CD4-positive, CD25-positive, alpha-beta regulatory T cell (primary cell): ENCODE data around the gene STIP1. TPM values are rescaled to one million over a fixed set of nuclear protein-coding genes. Genes with fewer than 3 reads are reported as not detected.
"Not testable (repeated sequence)": the region's sequence is repeated elsewhere in the genome, so short reads cannot be mapped to it uniquely, and the experiment has no call there.

Experiments used
- ATAC-seq, 2 donors: fragments of 150-1000 bp; cut with Tn5 transposase; one replicate each; pipeline ENCODE4 v1.10.0; 2021; ENCODE audit warnings: low read depth in 2 of 2, moderate number of reproducible peaks in 2 of 2, moderate library complexity in 1 of 2
- DNase-seq, 3 donors: peaks; one replicate each; pipeline versions ENCODE4 v3.0.0 to v3.0.0-alpha.2; 2012 to 2022; ENCODE audit warnings: mixed read lengths in 1 of 3
- H3K27ac ChIP-seq: one replicate; pipeline ENCODE4 v1.7.0; 2013; ENCODE audit warnings: mild to moderate bottlenecking, low read length; ENCODE audit not compliant: insufficient read depth, poor library complexity, severe bottlenecking
- H3K27me3 ChIP-seq: one replicate; pipeline ENCODE4 v1.7.0; 2013; ENCODE audit warnings: low read length; ENCODE audit not compliant: control insufficient read depth, insufficient read depth
- H3K36me3 ChIP-seq: one replicate; pipeline ENCODE4 v1.7.0; 2013; ENCODE audit warnings: mild to moderate bottlenecking, low read length, moderate library complexity; ENCODE audit not compliant: control insufficient read depth, insufficient read depth
- H3K4me1 ChIP-seq: 2 replicates; pipeline ENCODE4 v1.7.0; 2013; ENCODE audit warnings: mild to moderate bottlenecking, low read length; ENCODE audit not compliant: insufficient read depth, control insufficient read depth, poor library complexity, severe bottlenecking
- H3K4me3 ChIP-seq: one replicate; pipeline ENCODE4 v1.7.0; 2013; ENCODE audit warnings: low read depth, mild to moderate bottlenecking, low read length, moderate library complexity
- H3K9me3 ChIP-seq, 2 experiments: 1 replicate in 1 of 2; 2 replicates in 1 of 2; pipeline ENCODE4 v1.7.0; 2013; ENCODE audit warnings: low read length in 2 of 2, mild to moderate bottlenecking in 1 of 2, moderate library complexity in 1 of 2; ENCODE audit not compliant: control insufficient read depth in 2 of 2
- H3K27ac Mint-ChIP-seq, 3 donors: one replicate each; pipeline ENCODE4 v1.8.0; 2020 to 2022; ENCODE audit warnings: mild to moderate bottlenecking in 3 of 3, mixed read lengths in 3 of 3, moderate library complexity in 2 of 3
- H3K27me3 Mint-ChIP-seq: one replicate; pipeline ENCODE4 v1.8.0; 2022; ENCODE audit warnings: mild to moderate bottlenecking, mixed read lengths
- H3K36me3 Mint-ChIP-seq: one replicate; pipeline ENCODE4 v1.8.0; 2020; ENCODE audit warnings: mixed read lengths
- H3K4me1 Mint-ChIP-seq, 4 donors: one replicate each; pipeline ENCODE4 v1.8.0; 2020 to 2022; ENCODE audit warnings: mixed read lengths in 4 of 4, mild to moderate bottlenecking in 1 of 4
- H3K4me3 Mint-ChIP-seq, 4 donors: one replicate each; pipeline ENCODE4 v1.8.0; 2020 to 2022; ENCODE audit warnings: mild to moderate bottlenecking in 4 of 4, mixed read lengths in 4 of 4, moderate library complexity in 3 of 4
- H3K9me3 Mint-ChIP-seq, 7 donors: one replicate each; pipeline ENCODE4 v1.8.0; 2020 to 2022; ENCODE audit warnings: mixed read lengths in 7 of 7, mild to moderate bottlenecking in 3 of 7, moderate library complexity in 2 of 7
- polyA plus RNA-seq, 4 donors: library from polyadenylated mRNA; unstranded; fragments of 300-500 nt; fragmentation: Illumina TruSeq; gene quantifications; one replicate each; pipeline ENCODE4 v1.2.3, GENCODE V29; 2021
- total RNA-seq: library from RNA; stranded (reverse); gene quantifications from one replicate; pipeline ENCODE4 v1.2.3, GENCODE V29; 2022

STIP1 gene
- total and polyA plus RNA-seq, 5 donors from 2014 or later = 57.8 to 72.3 (median 64.1) TPM

DNA sequence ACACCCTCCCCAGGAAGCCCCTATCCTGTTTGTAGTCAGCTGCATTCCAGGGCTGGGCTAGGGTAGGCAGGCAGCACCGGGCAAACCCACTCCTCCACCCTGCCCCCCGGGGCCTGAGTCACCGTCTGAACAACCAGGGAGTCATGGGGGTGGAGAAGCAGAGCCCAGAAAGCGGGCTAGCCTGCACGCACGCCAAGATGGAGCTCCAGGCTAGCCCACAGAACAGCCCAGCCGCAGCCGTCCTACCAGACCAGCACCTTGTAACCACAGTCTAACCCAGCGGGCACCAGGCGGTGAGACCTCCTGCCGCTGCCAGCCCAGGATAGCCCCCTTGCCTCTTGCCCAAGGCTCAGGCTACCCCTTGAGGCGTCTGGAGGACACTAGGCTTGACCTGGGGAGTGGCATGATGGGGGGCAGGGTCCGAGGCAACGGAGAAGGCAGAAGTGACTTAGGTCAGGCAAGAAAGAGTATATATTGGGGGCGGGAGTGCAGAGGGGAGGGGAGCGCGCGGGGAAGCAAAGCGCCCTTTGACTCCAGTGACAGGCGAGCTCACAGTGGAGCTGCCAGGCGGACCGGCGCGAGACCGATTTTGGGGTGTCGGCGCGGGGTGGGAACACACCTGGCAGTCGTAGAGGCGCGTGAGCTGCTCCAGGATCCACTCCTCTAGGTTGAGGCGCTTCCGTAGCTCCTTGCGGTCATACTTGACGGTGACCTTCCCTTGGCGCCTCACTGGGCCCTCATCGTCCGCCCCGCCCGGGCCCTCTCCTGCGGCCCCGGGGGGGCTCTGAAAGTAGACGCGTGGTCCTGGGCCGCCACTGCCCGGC lies 60.0 kb downstream of the STIP1 start:
- Mint-ChIP-seq H3K4me3 (peak overlapping the region; percentile 83 to 91 (median 86)), H3K9me3 (peaks cover 0 to 2% (median 0%) of the 10 kb centered on the region in 7 donors), H3K36me3 (no peaks in the 10 kb centered on the region), H3K4me1 (peaks cover 0 to 52% (median 21%) of the 10 kb centered on the region in 4 donors), H3K27me3 (no peaks in the 10 kb centered on the region), H3K27ac (peak overlapping the region in 2 of 3 donors; percentile 48 to 85)
- Histone ChIP-seq H3K27me3 (no peaks in the 10 kb centered on the region), H3K27ac (peak overlapping the region; percentile 55), H3K4me3 (peak overlapping the region; percentile 37), H3K9me3 (no peaks in the 10 kb centered on the region), H3K4me1 (peaks cover 57% of the 10 kb centered on the region), H3K36me3 (peaks cover 4% of the 10 kb centered on the region)
- no peak for ATAC-seq
- DNase-seq = peak; percentile 38 to 62 (median 50)

DNA sequence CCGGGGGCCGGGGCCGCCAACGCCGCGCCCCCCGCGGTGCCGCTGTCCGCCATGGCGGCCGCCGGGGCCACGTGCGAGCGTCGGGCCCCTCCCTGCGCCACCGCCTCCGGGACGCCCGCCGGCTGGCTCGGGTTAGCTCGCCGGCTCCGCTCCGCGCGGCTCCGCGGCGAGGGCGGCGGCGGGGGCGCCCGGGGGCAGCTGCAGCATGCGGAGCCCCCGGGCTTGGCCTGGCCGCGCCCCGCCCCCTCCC lies 60.6 kb downstream of the STIP1 start:
- peaks cover 59% of the 10 kb centered on the region for H3K4me1 ChIP-seq
- H3K4me1 Mint-ChIP-seq = peaks cover 0 to 49% (median 21%) of the 10 kb centered on the region in 4 donors
- ATAC-seq = peak; percentile 4 to 17
- H3K36me3 Mint-ChIP-seq, H3K4me3 ChIP-seq, H3K9me3 Mint-ChIP-seq, H3K27me3 Mint-ChIP-seq, H3K36me3 ChIP-seq, H3K27ac ChIP-seq, H3K9me3 ChIP-seq, DNase-seq, H3K27me3 ChIP-seq, H3K27ac Mint-ChIP-seq: not testable (repeated sequence)
- H3K4me3 Mint-ChIP-seq = peak overlapping the region; percentile 82 to 92 (median 89)

DNA sequence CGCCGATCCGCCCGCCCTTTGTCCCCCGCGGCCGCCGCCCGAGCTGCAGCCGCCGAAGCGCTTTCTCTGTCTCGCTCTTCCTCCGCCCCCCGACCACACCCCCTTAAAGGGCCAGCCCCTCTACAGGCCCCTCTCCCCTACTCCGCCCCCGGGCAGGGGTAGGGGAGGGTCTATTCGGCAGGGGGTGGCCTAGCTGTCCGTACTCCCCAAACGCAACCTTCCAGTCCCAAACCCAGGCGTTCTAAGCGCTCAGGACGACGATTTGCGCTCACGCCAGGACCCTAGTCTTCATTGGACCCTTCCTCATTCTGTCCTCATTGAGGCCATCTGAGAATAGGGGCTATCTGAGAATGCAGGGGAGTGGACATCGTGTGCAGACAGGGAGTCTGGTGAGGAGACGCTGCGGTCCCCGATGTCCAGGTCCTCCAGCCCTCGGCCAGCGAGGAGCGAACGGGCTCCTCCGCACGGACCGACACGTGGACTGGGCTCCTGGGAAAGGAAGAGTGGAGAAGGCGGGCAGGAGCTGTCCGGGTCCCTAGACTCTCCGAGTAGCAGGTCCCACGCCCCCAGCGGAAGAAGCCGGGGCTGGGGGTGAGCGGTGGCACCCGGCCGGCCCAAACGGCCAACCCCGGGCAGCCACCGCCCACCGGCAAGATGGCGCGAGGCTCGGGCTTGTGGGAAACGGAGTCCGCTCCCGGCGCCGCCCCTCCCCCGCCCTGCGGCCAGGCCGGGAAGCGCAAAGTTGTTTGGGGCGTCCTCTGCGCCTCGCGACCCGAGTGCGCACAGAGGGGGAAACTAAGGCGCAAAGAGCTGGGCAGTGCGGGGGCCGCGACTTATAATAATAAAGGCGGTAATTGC lies 61.1 kb downstream of the STIP1 start, which contains the start of gene PPP1R14B:
Gene PPP1R14B, minus strand, starts transcription at position 73 of the 858 bp plus-strand sequence. CDS start 270 bp downstream, outside the sequence.
- H3K27me3 ChIP-seq = no peaks in the 10 kb centered on the region
- Mint-ChIP-seq H3K9me3 (peaks cover 0 to 2% (median 0%) of the 10 kb centered on the region in 7 donors), H3K27ac (peak within 1 kb of the TSS; percentile 44 to 86 (median 85)), H3K4me3 (peak within 1 kb of the TSS; percentile 83 to 92 (median 90)), H3K27me3 (no peaks in the 10 kb centered on the region), H3K4me1 (peaks cover 0 to 54% (median 20%) of the 10 kb centered on the region in 4 donors), H3K36me3 (no peaks in the 10 kb centered on the region)
- H3K27ac ChIP-seq = peak within 1 kb of the TSS; percentile 64
- ATAC-seq (peak; percentile 62 to 65), DNase-seq (peak; percentile 71 to 84 (median 78))
- H3K9me3 ChIP-seq = no peaks in the 10 kb centered on the region
- H3K4me3 ChIP-seq = peak within 1 kb of the TSS; percentile 87
- H3K4me1 ChIP-seq = peaks cover 59% of the 10 kb centered on the region
- H3K36me3 ChIP-seq = peaks cover 4% of the 10 kb centered on the region

DNA sequence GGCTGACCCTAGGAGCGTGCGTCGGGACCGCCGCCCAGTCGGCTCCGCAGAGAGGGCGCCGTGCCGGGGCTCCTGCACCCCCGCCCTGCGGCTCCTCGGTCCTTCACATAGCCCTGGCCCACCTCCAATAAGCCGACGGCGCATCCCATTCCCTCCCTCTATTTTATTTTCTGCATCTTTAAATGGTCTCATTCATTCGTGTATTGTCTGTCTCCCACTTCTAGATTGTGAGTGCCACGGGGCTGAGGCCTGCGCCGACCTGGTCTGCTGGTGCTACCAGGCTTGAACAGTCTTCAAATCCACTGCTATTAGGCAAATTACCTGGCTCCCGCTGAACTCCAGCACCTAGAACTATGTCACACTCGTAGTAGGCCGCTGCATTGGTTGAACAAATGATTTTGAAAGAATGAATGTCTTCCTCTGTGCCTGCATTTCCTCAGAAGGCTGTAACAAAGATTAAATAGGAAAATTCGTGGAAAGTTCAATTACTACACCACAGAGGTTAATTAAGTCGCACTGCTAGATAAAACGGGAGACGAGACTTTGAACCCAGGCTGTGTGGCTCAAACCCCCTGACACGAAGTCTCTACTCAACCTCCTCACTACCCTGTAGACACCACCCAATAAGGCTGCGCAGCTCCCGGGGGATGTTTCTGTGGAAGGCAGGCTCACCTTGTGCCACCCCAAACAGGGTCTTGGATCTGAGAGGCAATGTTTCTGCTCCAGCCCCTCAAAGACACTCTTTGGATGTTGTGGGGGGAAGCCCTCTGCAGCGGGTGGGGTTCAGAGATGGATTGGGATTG lies 62.0 kb downstream of the STIP1 start:
- Mint-ChIP-seq H3K9me3 (peaks cover 0 to 2% (median 0%) of the 10 kb centered on the region in 7 donors), H3K4me3 (peak overlapping the region; percentile 66 to 92 (median 84)), H3K27ac (peak overlapping the region in 2 of 3 donors; percentile 12 to 86), H3K27me3 (no peaks in the 10 kb centered on the region), H3K36me3 (no peaks in the 10 kb centered on the region), H3K4me1 (peaks cover 0 to 49% (median 18%) of the 10 kb centered on the region in 4 donors)
- Histone ChIP-seq H3K4me1 (peaks cover 57% of the 10 kb centered on the region), H3K27me3 (no peaks in the 10 kb centered on the region), H3K36me3 (peaks cover 4% of the 10 kb centered on the region), H3K27ac (no peak overlapping the region), H3K9me3 (no peaks in the 10 kb centered on the region), H3K4me3 (no peak overlapping the region)
- DNase-seq = no peak
- no peak for ATAC-seq

DNA sequence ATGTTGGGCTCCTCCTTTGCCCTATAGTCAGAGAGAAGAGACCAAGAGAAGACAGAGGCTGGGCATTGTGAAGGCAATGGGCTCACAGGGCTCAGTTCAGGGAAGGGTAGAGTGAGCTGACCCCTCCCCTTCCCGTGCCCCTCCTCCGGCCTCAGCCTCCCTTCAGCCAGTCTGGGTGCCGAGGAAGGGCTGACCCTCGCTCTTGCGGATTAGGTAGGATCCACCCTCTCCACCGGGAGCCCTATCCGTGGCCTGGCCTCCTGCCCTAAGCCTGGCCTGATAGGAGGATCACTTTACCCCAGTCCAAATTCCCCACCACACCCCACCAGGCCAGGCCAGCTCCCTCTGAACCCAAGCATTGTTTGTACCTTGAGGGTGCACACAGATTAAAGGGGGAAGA lies 62.6 kb downstream of the STIP1 start:
- H3K27me3 Mint-ChIP-seq = no peaks in the 10 kb centered on the region
- peak overlapping the region; percentile 3 to 92 (median 52) for H3K4me3 Mint-ChIP-seq
- Histone ChIP-seq H3K4me1 (peaks cover 57% of the 10 kb centered on the region), H3K27me3 (no peaks in the 10 kb centered on the region), H3K27ac (no peak overlapping the region), H3K36me3 (no peaks in the 10 kb centered on the region), H3K4me3 (no peak overlapping the region), H3K9me3 (no peaks in the 10 kb centered on the region)
- peaks cover 0 to 45% (median 15%) of the 10 kb centered on the region in 4 donors for H3K4me1 Mint-ChIP-seq
- H3K27ac Mint-ChIP-seq = no peak overlapping the region
- no peaks in the 10 kb centered on the region for H3K36me3 Mint-ChIP-seq
- DNase-seq (no peak), ATAC-seq (no peak)
- peaks cover 0 to 2% (median 0%) of the 10 kb centered on the region in 7 donors for H3K9me3 Mint-ChIP-seq

DNA sequence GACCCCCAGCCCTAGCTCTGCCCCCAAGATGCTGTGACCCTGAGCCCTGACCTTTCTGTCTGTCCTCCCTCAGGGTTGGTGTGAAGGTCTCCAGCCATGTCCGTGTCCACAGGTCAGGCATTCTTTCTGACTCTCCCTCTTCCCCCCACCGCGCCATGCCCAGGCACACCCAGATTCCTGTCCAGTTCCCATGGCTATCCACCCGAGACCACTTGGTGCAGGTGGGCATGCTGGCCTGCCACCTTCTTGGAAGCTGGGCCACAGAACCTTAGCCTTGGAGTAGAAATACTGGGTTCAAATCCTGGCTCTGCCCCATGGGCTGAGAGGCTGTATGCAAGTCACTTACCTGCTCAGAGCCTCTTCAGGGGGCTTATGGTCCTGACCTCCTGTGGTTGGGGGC lies 63.1 kb downstream of the STIP1 start:
- H3K4me3 Mint-ChIP-seq = peak overlapping the region; percentile 22 to 92 (median 36)
- H3K9me3 ChIP-seq = no peaks in the 10 kb centered on the region
- peaks cover 0 to 2% (median 0%) of the 10 kb centered on the region in 7 donors for H3K9me3 Mint-ChIP-seq
- H3K27me3 Mint-ChIP-seq = no peaks in the 10 kb centered on the region
- H3K27ac ChIP-seq = no peak overlapping the region
- no peaks in the 10 kb centered on the region for H3K36me3 ChIP-seq
- DNase-seq (no peak), ATAC-seq (no peak)
- peaks cover 0 to 45% (median 13%) of the 10 kb centered on the region in 4 donors for H3K4me1 Mint-ChIP-seq
- H3K4me3 ChIP-seq = no peak overlapping the region
- peak overlapping the region in 1 of 3 donors; percentile 76 for H3K27ac Mint-ChIP-seq
- no peaks in the 10 kb centered on the region for H3K36me3 Mint-ChIP-seq
- peaks cover 57% of the 10 kb centered on the region for H3K4me1 ChIP-seq
- H3K27me3 ChIP-seq = no peaks in the 10 kb centered on the region
